K562 treated with DMSO at 1 percent for 4 hours (cell line): ENCODE data around the gene WDFY1. TPM values are rescaled to one million over a fixed set of nuclear protein-coding genes. Genes with fewer than 3 reads are reported as not detected.

ENCODE experiments used
- total RNA-seq: library from RNA; unstranded; fragments of 300-600 nt; gene quantifications from 2 replicates; pipeline ENCODE4 v1.2.3, GENCODE V29; 2022; ENCODE audit not compliant: insufficient read depth

Gene WDFY1, protein sequence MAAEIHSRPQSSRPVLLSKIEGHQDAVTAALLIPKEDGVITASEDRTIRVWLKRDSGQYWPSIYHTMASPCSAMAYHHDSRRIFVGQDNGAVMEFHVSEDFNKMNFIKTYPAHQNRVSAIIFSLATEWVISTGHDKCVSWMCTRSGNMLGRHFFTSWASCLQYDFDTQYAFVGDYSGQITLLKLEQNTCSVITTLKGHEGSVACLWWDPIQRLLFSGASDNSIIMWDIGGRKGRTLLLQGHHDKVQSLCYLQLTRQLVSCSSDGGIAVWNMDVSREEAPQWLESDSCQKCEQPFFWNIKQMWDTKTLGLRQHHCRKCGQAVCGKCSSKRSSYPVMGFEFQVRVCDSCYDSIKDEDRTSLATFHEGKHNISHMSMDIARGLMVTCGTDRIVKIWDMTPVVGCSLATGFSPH
- total RNA-seq = 16.0 and 20.6 TPM in 2 replicates

DNA sequence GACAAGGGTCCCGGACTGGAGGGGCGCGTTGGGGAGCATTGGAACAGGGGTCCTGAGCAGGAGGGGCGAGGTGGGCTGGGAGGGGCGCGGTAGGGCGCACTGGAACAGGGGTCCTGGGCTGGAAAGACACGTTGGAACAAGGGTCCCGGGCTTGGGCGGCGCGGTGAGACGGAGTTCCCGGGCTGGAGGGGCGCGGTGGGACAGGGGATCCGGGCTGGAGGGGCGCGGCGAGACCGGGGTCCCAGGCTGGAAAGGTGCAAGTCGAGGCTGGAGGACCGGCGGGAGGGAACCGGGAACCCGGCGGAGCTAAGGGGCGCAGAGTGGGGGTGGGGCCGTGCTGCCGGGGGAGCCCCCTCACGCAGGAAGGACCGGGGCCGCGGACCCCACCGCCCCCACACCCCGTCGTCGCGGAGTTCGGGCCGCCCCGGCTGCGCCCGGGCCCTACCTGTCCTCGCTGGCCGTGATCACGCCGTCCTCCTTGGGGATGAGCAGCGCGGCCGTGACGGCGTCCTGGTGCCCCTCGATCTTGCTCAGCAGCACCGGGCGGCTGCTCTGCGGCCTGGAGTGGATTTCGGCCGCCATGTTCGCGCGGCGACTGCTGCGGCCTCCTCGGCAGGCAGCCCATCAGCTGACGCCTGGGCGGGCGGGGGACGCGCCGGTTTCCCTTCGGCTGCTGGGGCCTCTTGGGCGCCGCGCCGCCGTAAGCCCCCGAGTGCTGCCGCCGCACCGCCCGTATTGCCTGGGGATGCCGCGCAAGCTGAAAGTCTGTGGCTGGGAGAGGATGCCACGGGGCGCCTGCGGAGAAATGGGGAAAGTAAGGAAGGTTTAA, at the start of gene WDFY1:
WDFY1 (minus strand) TSS at position 633 of the 829 bp plus-strand sequence; CDS start at position 582, 51 bp downstream.

DNA sequence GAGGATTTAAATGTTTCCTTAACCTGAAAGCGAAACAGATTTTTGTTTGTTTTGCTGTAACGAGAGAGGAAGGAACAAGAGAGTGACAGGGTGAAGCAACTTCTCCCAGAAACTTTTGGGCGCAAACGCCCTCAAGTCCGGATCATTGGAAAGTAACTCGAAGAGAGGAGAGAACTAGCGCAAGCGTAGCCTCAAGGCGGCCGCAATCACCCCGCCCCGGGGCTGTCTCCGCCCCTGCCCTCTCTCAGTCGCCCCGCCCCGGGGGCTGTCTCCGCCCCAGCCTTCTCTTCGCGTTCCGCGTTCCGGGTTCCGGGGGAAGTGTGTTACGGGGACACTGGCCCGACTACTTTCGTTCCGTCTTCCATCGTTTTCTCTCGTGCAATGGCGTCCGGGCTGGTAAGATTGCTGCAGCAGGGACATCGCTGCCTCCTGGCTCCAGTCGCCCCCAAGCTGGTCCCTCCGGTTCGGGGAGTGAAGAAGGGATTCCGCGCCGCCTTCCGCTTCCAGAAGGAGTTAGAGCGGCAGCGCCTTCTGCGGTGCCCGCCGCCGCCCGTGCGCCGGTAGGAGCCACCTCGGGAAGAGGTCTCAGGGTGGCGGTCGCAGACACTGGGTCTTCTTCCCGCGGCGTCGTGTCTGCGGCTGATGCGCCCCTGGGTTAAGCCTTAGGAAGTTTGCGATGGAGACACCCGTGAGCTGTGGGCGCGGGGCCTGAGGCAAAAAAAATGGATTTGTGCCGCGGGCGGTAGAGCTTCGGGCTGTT, 12.1 kb upstream of the WDFY1 start, which contains the start of gene MRPL44:
MRPL44 (plus strand) TSS at position 372 of the 760 bp plus-strand sequence; CDS start at position 382, 10 bp downstream.

DNA sequence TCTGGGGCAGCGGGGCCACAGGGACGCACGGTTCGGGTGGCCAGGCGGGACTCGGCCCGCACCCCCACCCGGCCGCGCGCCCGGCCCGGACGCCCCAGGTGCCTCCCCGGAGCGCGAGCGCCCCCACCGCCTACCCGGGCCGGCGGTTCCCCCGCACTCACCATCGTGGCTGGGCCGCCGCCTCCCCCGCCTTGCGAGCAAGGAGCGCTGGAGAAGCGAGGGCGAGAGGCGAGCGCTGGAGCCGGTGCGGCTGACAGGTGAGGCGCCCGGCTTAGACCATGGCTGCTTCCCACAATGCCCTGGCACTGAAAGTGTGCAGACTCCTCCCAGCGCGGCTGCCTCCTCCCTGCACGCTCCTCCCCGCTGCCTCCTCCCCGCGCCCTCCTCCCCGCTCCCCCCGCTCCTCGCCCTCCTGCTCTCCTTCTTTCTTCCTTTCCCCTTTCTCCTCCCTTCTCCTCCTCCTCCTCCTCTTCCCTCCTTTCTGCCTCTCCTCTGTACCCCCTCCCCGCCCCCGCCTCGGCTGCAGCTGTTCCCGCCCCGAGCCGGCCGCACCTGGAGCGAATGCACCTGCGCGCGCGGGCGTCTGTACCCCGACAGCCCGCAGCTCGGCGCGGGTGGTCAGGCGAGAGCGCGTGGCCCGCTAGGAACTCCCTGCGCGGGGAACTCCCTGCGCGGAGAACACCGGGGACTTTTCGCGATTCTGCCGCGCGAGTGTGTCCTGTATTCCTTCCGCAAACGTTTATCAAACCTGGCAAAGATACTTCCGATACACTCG, 107.7 kb downstream of the WDFY1 start, which contains the start of gene AP1S3:
AP1S3 (minus strand) TSS at position 296 of the 775 bp plus-strand sequence; CDS start at position 164, 132 bp downstream.

Other genes starting within 250 kb of the WDFY1 start
- 1.8 TPM in 1 of 2 replicates, not detected in the other for gene AP1S3, start 107.8 kb downstream of the WDFY1 start, total RNA-seq
- gene MRPL44, start 12.1 kb upstream of the WDFY1 start, total RNA-seq = 14.3 and 15.0 TPM in 2 replicates
- gene SERPINE2, start 94.0 kb upstream of the WDFY1 start, total RNA-seq = 0.80 and 1.3 TPM in 2 replicates